SK-N-MC (cell line): ENCODE results near the gene CRYZ.

Source experiments
- DNase-seq: peaks from one replicate; pipeline ENCODE4 v3.0.0-alpha.2; 2011; ENCODE audit warnings: low read depth, low spot score
- H3K27ac ChIP-seq: fragments of 200-600 bp; sonication (generic); 2 replicates; pipeline ENCODE4 v1.5.1; 2016; ENCODE audit warnings: mixed run types
- H3K36me3 ChIP-seq: fragments of 200-600 bp; sonication (generic); 2 replicates; pipeline ENCODE4 v1.6.1; 2017; ENCODE audit warnings: antibody characterized with exemption, low read length, mixed read lengths; ENCODE audit not compliant: insufficient read depth
- H3K4me3 ChIP-seq: fragments of 200-600 bp; sonication (generic); 2 replicates; pipeline ENCODE4 v1.5.1; 2016
- H3K9ac ChIP-seq: fragments of 200-600 bp; sonication (generic); 2 replicates; pipeline ENCODE4 v1.8.0; 2017; ENCODE audit warnings: mixed run types, mixed read lengths; ENCODE audit not compliant: insufficient read length
- H3K9me3 ChIP-seq: fragments of 200-600 bp; sonication (generic); 2 replicates; pipeline ENCODE4 v1.6.1; 2017; ENCODE audit warnings: low read depth, mild to moderate bottlenecking, antibody characterized with exemption, low read length, moderate library complexity, mixed read lengths
- EZH2 ChIP-seq: fragments of 200-600 bp; sonication (generic); IDR thresholded peaks from one replicate; pipeline ENCODE4 v1.6.1; 2017; ENCODE audit warnings: antibody characterized with exemption
- FOXP2 ChIP-seq: optimal IDR thresholded peaks from 2 replicates; pipeline ENCODE3; 2011; ENCODE audit warnings: mild to moderate bottlenecking, moderate library complexity; ENCODE audit not compliant: insufficient read depth; ENCODE audit errors: extremely low read length, control extremely low read depth
- POLR2AphosphoS5 ChIP-seq: IDR thresholded peaks from 2 replicates; pipeline ENCODE4 v1.6.1; 2012; ENCODE audit warnings: mild to moderate bottlenecking, low read depth, low read length, borderline replicate concordance

The CRYZ gene

DNA sequence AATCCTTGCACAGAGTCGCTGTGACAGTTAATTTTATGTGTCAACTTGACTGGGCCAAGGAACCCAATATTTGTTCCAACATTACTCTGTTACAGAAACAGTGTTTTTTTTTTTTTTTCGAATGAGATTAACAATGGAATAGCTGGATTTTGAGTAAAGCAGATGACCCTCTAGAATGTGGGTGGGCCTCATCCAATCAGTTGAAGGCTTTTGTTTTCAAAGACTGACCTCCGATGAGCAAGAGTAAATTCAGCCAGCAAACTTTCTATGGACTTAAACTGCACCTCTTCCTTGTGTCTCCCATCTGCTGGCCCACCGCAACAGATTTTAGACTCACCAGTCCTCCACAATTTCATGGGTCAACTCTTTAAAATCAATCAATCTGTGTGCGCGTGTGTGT, 17.0 kb downstream of the CRYZ start:
- Histone ChIP-seq H3K9ac (no peak overlapping the region), H3K27ac (no peak overlapping the region), H3K36me3 (peaks cover 26% of the 10 kb centered on the region), H3K9me3 (no peaks in the 10 kb centered on the region), H3K4me3 (no peak overlapping the region)
- no peak for TF ChIP-seq EZH2
- no peak for TF ChIP-seq POLR2AphosphoS5
- TF ChIP-seq FOXP2 = no peak
- no peak for DNase-seq

DNA sequence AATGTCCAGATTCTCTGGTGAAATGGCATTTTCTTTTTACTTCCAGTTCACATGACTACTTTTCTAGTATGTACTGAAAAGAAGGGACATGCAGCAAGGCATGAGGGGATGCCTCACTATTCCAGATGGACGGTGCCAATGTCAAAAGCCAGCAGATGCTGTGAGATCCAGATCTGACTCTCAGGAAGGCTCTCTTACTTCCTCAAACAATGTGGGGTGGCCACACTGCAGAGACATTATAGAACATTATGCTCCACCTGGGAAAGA, 17.7 kb downstream of the CRYZ start:
- peaks cover 21% of the 10 kb centered on the region for H3K36me3 ChIP-seq
- no peak for TF ChIP-seq FOXP2
- TF ChIP-seq POLR2AphosphoS5 = no peak
- no peak for TF ChIP-seq EZH2

DNA sequence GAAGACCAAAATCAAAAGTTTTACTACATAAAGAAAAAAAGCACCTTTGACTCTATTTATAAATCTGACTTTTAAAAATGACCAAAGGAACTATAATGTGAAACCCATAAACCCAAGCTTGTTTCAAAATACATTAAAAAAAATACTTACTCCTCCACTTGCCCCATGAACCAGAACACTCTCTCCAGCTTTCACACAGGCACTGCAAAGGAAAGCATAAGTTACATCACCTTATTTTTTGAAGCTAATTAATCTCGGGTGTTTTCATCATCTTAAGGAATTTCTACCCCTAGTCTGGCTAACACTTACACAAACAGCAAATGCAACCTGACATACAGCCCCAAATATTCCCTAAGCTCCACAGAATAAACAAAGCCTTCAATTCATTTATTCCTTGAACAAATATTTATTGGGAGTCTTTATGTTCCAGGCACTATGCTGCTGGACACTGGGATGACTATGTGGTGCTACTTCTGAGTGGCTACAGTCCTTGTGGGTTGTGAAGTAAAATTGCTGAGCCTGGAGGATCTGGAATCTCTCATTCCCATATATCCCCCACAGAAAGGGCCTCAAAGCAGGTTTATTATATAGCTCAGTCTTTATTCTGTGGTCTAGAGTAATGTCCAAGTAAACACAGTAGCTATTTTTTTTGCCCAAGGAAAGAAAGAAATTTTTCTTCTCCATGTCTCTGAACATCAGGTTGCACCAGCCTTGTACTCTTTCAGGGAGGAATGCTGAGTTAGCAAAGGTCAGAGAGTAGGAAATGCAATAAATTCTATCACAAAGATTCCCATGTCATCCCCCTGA, 18.2 kb downstream of the CRYZ start:
- peak overlapping the region; percentile 29 for H3K9ac ChIP-seq
- peaks cover 17% of the 10 kb centered on the region for H3K36me3 ChIP-seq
- H3K4me3 ChIP-seq = no peak overlapping the region
- no peaks in the 10 kb centered on the region for H3K9me3 ChIP-seq
- no peak for DNase-seq
- TF ChIP-seq FOXP2 (no peak), POLR2AphosphoS5 (no peak), EZH2 (no peak)
- H3K27ac ChIP-seq = peak overlapping the region; percentile 48; the same call in 1 of the 2 replicates

More for the DNA sequence above, 17.7 kb downstream of the CRYZ start:
- no peak for DNase-seq
- Histone ChIP-seq H3K9ac (no peak overlapping the region), H3K4me3 (no peak overlapping the region), H3K27ac (peak overlapping the region; percentile 48; the same call in 1 of the 2 replicates), H3K9me3 (no peaks in the 10 kb centered on the region)

DNA sequence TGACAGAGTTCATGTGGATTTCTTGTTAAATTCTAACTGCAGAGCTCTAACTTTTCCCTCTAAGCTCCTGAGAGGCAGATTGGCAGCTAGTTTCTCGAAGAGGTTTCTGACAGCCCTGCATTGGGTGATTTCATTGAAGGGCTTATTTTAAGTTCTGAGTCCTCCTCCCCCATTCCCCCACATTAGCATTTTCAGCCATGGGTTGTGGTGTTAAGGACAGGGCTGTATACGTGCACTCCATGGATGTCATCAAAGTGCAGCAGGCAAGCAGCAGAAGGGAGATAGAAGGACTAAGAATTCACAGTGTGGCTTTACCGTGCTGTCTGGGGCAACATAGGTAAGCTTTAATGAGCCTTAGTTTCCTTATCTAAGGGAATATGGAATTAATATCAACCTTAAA, 19.0 kb downstream of the CRYZ start:
- H3K9ac ChIP-seq = no peak overlapping the region
- peaks cover 13% of the 10 kb centered on the region for H3K36me3 ChIP-seq
- no peak overlapping the region for H3K27ac ChIP-seq
- H3K9me3 ChIP-seq = no peaks in the 10 kb centered on the region
- H3K4me3 ChIP-seq = no peak overlapping the region
- DNase-seq = no peak
- TF ChIP-seq EZH2 (no peak), POLR2AphosphoS5 (no peak), FOXP2 (no peak)

DNA sequence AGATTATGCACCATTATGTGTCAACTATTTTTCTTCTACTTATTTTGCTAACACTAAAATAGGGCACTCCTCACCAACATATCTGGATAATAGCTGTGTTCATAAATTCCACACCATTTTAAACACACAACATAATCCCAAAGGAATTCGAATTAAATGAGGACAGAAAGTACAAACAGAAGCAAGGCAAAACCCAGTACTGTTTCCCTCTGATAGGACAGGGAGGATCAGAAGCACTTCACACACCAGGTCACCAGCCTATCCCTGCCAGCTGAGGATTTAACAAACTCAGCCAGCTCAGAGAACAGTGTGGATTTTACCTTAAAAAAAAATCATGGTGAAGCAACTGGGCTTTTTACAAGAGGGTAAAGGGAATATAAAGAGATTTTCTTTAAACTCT, 20.0 kb downstream of the CRYZ start:
- Histone ChIP-seq H3K9me3 (no peaks in the 10 kb centered on the region), H3K36me3 (peaks cover 9% of the 10 kb centered on the region), H3K4me3 (no peak overlapping the region), H3K9ac (no peak overlapping the region), H3K27ac (no peak overlapping the region)
- TF ChIP-seq POLR2AphosphoS5 (no peak), FOXP2 (no peak), EZH2 (no peak)
- DNase-seq = no peak

DNA sequence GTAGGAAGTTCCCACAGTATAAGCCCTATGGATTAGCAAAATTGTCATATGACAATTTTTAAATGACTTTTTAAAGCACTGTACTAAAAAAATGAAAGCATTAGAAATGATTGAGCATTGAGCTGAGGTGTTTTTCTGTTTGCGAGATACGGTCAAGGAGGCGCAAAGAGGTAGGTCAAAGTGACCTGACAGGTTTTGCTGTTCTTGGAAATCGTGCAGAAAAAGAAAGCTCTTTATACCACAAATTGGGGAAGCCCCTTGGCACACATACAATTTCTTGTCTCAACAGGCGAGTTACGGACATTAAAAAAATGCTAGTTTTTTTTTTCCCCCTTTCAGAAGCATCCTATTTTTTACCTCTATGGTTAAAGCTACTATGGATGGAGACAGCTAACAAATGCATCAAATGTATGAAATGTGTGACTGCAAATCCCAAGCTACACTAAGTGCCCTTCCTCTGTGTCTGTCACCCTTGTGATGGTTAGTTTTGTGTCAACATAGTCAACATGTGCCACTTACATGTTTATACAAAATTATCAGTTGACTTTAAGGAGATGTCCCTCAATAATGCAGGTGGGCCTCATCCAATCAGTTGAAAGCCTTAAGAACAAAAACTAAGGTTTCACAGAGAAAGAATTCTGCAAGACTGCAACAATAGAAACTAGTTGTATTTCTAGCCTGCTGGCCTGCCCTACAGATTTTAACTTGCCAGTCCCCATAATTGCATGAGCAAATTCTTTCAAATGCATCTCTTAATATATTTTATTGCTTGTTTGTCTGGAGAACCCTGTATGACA, 29.3 kb downstream of the CRYZ start:
- TF ChIP-seq EZH2 (no peak), POLR2AphosphoS5 (no peak), FOXP2 (no peak)
- H3K9ac ChIP-seq = no peak overlapping the region
- no peak overlapping the region for H3K27ac ChIP-seq
- peaks cover 18% of the 10 kb centered on the region for H3K36me3 ChIP-seq
- DNase-seq = no peak
- no peaks in the 10 kb centered on the region for H3K9me3 ChIP-seq
- no peak overlapping the region for H3K4me3 ChIP-seq

DNA sequence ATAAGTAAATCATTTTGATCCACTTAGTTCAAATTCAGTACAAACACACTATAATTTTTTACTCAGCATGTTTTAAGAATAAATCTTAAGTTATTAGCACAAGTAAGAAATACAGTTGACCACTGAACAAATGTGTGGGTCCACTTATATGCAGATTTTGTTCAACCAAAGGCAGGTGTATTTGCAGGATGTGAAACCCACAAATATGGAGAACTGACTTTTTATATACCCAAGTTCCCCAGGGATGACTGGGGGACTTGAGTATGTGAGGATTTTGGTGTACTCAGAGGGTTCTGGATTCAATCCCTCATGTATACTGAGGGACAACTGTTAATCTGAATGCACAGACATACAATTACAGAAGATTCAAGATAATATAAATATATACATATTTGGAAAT, 33.5 kb downstream of the CRYZ start:
- DNase-seq = no peak
- H3K9ac ChIP-seq = no peak overlapping the region
- no peak overlapping the region for H3K27ac ChIP-seq
- H3K4me3 ChIP-seq = no peak overlapping the region
- TF ChIP-seq POLR2AphosphoS5 = no peak
- peaks cover 4% of the 10 kb centered on the region; the same call in 1 of the 2 replicates for H3K36me3 ChIP-seq
- H3K9me3 ChIP-seq = no peaks in the 10 kb centered on the region

DNA sequence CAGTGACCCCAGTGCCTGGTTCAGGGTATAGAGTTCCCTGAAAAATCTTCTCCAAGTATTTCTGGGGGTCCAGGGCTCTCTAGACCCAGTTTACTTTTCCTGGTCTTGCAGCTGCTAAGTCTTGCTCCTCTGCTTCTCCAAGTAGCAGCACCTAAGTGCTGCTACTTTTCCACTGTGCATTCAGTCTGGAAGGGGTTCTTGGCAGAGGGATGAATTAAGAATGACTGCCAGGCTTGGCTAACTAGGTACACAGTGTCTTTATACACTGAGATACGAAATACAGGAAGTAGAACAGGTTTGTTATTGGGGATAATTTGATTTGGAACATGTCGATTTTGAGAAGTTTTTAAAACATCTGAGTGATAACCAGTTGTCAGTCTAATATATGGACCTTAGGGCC, 35.0 kb downstream of the CRYZ start:
- H3K9ac ChIP-seq = no peak overlapping the region
- no peaks in the 10 kb centered on the region for H3K9me3 ChIP-seq
- no peak for DNase-seq
- TF ChIP-seq POLR2AphosphoS5 (no peak), FOXP2 (no peak), EZH2 (no peak)
- no peaks in the 10 kb centered on the region for H3K36me3 ChIP-seq
- no peak overlapping the region for H3K4me3 ChIP-seq
- no peak overlapping the region for H3K27ac ChIP-seq

DNA sequence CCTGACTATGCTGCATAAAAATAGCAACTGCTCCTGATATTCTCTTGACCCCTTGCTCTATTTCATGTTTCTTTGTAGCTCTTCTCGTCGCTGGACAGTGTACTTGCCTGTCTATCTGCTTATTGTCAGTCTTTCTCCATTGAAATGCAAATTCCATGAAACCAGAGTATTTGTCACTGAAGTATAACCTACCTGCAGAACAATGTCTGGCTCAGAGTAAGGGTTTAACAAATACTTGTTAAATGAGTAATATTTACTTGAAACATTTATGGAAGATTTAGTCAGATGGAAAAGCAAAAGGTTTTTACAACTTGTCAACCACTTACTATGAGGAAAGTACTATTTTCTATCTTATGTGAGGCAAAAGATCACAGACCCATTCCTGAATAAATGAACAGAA, 39.4 kb downstream of the CRYZ start:
- no peak for DNase-seq
- TF ChIP-seq FOXP2 = no peak
- TF ChIP-seq EZH2 = no peak
- no peak for TF ChIP-seq POLR2AphosphoS5
- Histone ChIP-seq H3K9ac (no peak overlapping the region), H3K4me3 (no peak overlapping the region), H3K27ac (no peak overlapping the region), H3K36me3 (no peaks in the 10 kb centered on the region), H3K9me3 (no peaks in the 10 kb centered on the region)

DNA sequence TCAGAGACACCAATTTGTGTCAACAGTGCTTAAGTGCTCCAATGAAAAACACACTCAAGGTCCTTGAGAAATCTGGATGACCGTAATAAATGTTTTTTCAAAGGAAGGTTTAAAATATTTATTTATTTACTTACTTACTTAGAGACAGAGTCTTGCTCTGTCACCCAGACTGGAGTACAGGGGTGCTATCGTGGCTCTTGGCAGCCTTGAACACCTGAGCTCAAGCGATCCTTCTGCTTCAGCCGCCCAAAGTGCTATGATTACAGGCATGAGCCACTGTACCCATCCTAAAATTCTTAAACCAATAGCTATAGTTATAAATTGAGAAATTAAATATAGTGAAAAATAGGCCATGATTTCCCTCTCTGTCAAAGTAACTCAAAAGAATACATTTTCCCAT, 41.9 kb downstream of the CRYZ start:
- no peaks in the 10 kb centered on the region for H3K36me3 ChIP-seq
- DNase-seq = no peak
- TF ChIP-seq EZH2 (no peak), FOXP2 (no peak)
- no peaks in the 10 kb centered on the region for H3K9me3 ChIP-seq
- H3K27ac ChIP-seq = no peak overlapping the region
- H3K4me3 ChIP-seq = no peak overlapping the region
- no peak overlapping the region for H3K9ac ChIP-seq
